ENCODE measurements around the gene WDFY3.
"Not testable (repeated sequence)": the region's sequence is repeated elsewhere in the genome, so short reads cannot be mapped to it uniquely, and the experiment has no call there.

WDFY3 gene

DNA sequence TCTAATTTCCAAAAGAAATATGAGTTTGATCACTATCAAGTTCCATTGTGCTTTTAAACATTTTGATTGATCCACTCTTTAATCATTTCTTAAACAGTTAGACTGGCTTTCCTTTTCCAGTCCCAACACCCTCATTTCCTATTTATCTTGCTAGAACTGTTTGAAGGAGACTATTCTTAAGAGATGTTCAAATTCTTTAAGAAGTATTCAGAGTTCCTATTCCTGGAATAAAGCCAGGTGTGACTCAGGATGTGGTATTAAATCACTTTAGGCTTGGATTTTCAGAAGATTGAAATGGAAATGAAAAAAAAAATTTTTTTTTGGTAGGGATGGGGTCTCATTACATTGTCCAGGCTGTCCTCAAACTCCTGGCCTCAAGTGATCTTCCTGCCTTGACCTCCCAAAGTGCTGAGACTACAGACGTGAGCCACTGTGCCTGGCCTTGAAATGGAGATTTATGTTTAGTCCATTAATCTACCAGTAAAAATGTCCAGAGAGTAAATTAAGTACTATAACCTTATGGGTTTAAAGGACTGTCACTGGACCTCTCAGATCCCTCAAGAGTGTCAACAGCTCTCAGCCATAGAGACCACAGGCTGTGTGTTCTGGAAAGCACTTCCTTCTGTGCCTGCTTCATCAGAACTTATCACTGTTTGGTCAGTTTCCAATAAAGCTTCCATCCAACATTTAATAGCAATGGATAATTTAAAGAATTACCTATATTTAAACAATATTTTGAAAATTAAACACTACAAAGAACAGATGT is 292.8 kb downstream of the WDFY3 start:
- no peaks in the 10 kb centered on the region for H3K9me3 ChIP-seq (ENCODE audit: control insufficient read depth, low read length)
- no peak for DNase-seq
- no peak overlapping the region for H3K27ac ChIP-seq (ENCODE audit: insufficient read depth, low read length, poor library complexity, severe bottlenecking)
- no peaks in the 10 kb centered on the region for H3K36me3 ChIP-seq (ENCODE audit: control insufficient read depth, insufficient read depth, low read length)
- H3K27me3 ChIP-seq (replicated peaks; ENCODE audit: control insufficient read depth, insufficient read depth, low read length, poor library complexity, severe bottlenecking), result no peaks in the 10 kb centered on the region
- no peaks in the 10 kb centered on the region for H3K4me1 ChIP-seq (ENCODE audit: control insufficient read depth, insufficient read depth, low read length, poor library complexity, severe bottlenecking)
- H3K4me3 ChIP-seq (ENCODE audit: insufficient read depth, low read depth, low read length, poor library complexity, severe bottlenecking), result no peak overlapping the region

DNA sequence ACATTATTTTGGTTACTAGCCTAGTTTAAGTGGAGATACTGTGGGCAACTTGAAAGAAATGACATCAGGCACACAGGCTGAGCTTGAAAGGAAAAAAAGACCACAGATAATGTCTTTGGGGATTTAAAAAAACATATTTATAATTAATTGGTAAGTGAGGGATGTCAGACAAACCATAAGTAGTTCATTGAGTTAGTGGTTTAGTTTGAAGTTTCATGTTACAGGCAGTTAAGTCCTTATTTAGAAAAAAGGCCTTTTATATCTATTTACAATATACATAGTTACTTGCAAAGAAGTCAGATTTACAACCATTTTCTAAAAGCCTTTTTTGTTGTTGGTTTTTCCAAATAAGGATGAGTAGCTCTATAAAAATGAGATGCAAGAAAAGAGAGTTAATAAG is 294.3 kb downstream of the WDFY3 start:
- no peaks in the 10 kb centered on the region for H3K27me3 ChIP-seq (replicated peaks; ENCODE audit: control insufficient read depth, insufficient read depth, low read length, poor library complexity, severe bottlenecking)
- no peaks in the 10 kb centered on the region for H3K4me1 ChIP-seq (ENCODE audit: control insufficient read depth, insufficient read depth, low read length, poor library complexity, severe bottlenecking)
- no peak for DNase-seq
- no peaks in the 10 kb centered on the region for H3K36me3 ChIP-seq (ENCODE audit: control insufficient read depth, insufficient read depth, low read length)
- H3K4me3 ChIP-seq (ENCODE audit: insufficient read depth, low read depth, low read length, poor library complexity, severe bottlenecking), result no peak overlapping the region
- H3K27ac ChIP-seq (ENCODE audit: insufficient read depth, low read length, poor library complexity, severe bottlenecking), result no peak overlapping the region
- no peaks in the 10 kb centered on the region for H3K9me3 ChIP-seq (ENCODE audit: control insufficient read depth, low read length)

DNA sequence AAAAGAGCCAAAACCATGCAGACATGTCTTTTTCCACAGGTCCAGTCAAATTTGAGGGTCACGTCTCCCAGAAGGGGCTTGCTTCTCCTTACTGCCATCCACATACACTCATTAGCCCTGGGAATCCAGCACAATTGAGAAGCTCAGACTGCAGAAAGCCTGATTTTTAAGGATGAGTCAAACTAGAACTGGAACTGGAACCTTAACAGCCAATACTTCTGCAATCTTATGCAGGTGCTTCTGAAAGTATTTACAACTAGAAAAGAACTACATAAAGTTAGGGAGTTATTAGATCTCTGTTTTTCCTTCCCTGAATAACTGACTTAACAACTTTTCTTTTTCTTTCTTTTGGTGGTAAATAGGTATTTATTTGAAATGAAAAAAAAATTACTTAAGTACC is 297.3 kb downstream of the WDFY3 start:
- Histone ChIP-seq H3K27ac (ENCODE audit: insufficient read depth, low read length, poor library complexity, severe bottlenecking) (no peak overlapping the region), H3K4me1 (ENCODE audit: control insufficient read depth, insufficient read depth, low read length, poor library complexity, severe bottlenecking) (no peaks in the 10 kb centered on the region), H3K9me3 (ENCODE audit: control insufficient read depth, low read length) (no peaks in the 10 kb centered on the region), H3K36me3 (ENCODE audit: control insufficient read depth, insufficient read depth, low read length) (no peaks in the 10 kb centered on the region), H3K27me3 (replicated peaks; ENCODE audit: control insufficient read depth, insufficient read depth, low read length, poor library complexity, severe bottlenecking) (no peaks in the 10 kb centered on the region), H3K4me3 (ENCODE audit: insufficient read depth, low read depth, low read length, poor library complexity, severe bottlenecking) (no peak overlapping the region)
- no peak for DNase-seq

DNA sequence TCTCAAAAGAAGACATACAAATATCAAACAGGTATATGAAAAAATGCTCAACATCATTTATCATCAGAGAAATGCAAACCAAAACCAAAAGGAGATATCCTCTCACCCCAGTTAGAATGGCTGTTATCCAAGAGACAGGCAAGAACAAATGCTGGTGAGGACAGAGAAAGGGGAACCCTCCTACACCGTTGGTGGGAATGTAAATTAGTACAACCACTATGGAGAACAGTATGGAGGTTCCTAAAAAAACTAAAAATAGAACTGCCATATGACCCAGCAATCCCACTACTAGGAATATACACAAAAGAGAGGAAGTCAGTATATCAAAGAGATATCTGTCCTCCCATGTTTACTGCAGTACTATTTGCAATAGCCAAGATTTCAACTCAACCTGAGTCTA is 300.1 kb downstream of the WDFY3 start:
- H3K4me3 ChIP-seq (ENCODE audit: insufficient read depth, low read depth, low read length, poor library complexity, severe bottlenecking), result no peak overlapping the region
- no peak for DNase-seq
- no peaks in the 10 kb centered on the region for H3K4me1 ChIP-seq (ENCODE audit: control insufficient read depth, insufficient read depth, low read length, poor library complexity, severe bottlenecking)
- no peak overlapping the region for H3K27ac ChIP-seq (ENCODE audit: insufficient read depth, low read length, poor library complexity, severe bottlenecking)
- no peaks in the 10 kb centered on the region for H3K9me3 ChIP-seq (ENCODE audit: control insufficient read depth, low read length)
- H3K36me3 ChIP-seq (ENCODE audit: control insufficient read depth, insufficient read depth, low read length), result no peaks in the 10 kb centered on the region
- H3K27me3 ChIP-seq (replicated peaks; ENCODE audit: control insufficient read depth, insufficient read depth, low read length, poor library complexity, severe bottlenecking), result no peaks in the 10 kb centered on the region

DNA sequence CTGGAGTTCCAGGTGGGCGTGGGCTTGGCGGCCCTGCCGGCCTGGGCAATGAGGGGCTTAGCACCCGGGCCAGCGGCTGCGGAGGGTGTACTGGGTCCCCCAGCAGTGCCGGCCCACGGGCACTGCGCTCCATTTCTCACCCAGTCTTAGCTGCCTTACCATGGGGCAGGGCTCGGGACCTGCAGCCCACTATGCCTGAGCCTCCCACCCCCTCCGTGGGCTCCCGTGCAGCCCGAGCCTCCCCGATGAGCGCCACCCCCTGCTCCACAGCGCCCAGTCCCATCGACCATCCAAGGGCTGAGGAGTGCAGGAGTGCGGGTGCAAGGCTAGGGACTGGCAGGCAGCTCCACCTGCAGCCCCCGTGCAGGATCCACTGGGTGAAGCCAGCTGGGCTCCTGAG is 301.7 kb downstream of the WDFY3 start:
- H3K4me1 ChIP-seq (ENCODE audit: control insufficient read depth, insufficient read depth, low read length, poor library complexity, severe bottlenecking); H3K36me3 ChIP-seq (ENCODE audit: control insufficient read depth, insufficient read depth, low read length); H3K9me3 ChIP-seq (ENCODE audit: control insufficient read depth, low read length); H3K4me3 ChIP-seq (ENCODE audit: insufficient read depth, low read depth, low read length, poor library complexity, severe bottlenecking); H3K27ac ChIP-seq (ENCODE audit: insufficient read depth, low read length, poor library complexity, severe bottlenecking); DNase-seq; H3K27me3 ChIP-seq (replicated peaks; ENCODE audit: control insufficient read depth, insufficient read depth, low read length, poor library complexity, severe bottlenecking): not testable (repeated sequence)

DNA sequence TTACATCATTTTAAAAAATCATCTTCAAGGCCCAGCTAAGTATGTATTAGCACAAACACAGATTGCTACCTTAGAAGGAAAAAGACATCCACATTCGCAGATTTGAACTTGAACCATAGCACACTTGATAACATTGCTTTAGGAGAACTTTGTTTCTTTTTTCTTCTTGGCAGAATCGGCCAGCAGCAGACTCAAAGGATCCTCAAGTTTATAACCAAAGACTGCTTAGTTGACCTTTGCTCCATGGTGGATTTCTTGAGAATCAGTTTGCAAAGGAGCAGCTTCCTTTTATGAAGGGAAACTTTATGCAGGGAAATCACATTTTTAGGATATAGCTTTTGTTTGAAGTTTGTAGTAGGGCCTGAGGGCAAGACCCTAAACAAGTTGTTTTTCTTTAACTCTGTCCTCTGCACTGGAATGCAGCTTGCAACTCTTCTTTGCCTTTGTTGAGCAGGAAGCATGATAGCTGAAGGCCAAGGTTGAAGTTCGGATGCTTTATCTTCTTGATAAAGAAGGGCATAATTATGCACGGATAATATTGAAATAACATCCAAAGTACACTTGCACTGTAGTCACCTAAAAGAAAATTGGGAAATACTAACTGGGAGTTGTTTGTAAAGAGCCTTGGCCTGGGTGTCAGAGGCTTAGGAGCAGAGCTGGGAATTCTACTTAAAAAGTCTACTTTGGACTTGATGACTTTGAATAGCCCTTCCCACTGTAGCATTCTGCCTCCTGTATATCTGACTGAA is 305.1 kb downstream of the WDFY3 start:
- Histone ChIP-seq H3K27me3 (replicated peaks; ENCODE audit: control insufficient read depth, insufficient read depth, low read length, poor library complexity, severe bottlenecking) (no peaks in the 10 kb centered on the region), H3K27ac (ENCODE audit: insufficient read depth, low read length, poor library complexity, severe bottlenecking) (no peak overlapping the region), H3K4me3 (ENCODE audit: insufficient read depth, low read depth, low read length, poor library complexity, severe bottlenecking) (no peak overlapping the region), H3K4me1 (ENCODE audit: control insufficient read depth, insufficient read depth, low read length, poor library complexity, severe bottlenecking) (no peaks in the 10 kb centered on the region), H3K36me3 (ENCODE audit: control insufficient read depth, insufficient read depth, low read length) (no peaks in the 10 kb centered on the region), H3K9me3 (ENCODE audit: control insufficient read depth, low read length) (no peaks in the 10 kb centered on the region)
- DNase-seq, result no peak

DNA sequence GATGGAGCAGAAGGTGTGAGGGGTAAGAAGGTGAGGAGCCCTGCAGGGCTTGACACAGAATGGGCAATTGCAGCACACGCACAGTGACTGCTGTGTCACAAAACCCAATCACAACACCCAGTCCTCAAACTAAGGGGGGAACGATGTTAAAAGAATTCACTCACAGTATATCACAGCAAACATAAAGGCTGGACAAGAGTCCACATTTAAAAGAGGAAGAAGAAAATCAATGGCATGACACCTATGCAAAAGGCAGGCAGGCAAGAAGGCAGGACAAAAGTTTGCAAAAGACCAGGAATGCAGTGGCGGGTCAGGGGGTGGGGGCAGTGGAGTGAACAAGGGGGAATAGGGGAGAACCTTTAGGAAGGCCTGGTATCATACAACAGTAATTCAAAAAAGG is 305.9 kb downstream of the WDFY3 start:
- no peak for DNase-seq
- Histone ChIP-seq H3K27ac (ENCODE audit: insufficient read depth, low read length, poor library complexity, severe bottlenecking) (no peak overlapping the region), H3K27me3 (replicated peaks; ENCODE audit: control insufficient read depth, insufficient read depth, low read length, poor library complexity, severe bottlenecking) (no peaks in the 10 kb centered on the region), H3K4me1 (ENCODE audit: control insufficient read depth, insufficient read depth, low read length, poor library complexity, severe bottlenecking) (no peaks in the 10 kb centered on the region), H3K4me3 (ENCODE audit: insufficient read depth, low read depth, low read length, poor library complexity, severe bottlenecking) (no peak overlapping the region), H3K9me3 (ENCODE audit: control insufficient read depth, low read length) (no peaks in the 10 kb centered on the region), H3K36me3 (ENCODE audit: control insufficient read depth, insufficient read depth, low read length) (no peaks in the 10 kb centered on the region)

DNA sequence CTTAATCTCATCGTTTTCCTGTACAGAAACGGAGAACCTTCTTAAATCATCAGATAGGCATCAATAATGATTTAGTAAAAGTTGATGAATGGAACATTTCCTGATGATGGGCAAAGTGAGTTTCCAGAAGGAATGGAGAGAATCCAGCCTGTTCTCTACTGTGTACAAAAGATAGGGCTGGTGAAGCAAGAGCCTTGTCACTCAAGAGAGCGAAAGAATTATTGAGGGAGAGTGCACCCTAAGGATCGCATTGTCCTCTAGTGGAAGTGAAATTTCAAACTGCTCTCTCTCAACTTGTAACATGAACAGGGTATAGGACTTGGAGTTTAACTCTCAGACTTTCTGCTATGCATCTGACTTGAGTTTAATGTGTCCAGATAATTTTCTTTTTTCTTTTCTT is 314.0 kb downstream of the WDFY3 start:
- Histone ChIP-seq H3K9me3 (ENCODE audit: control insufficient read depth, low read length) (no peaks in the 10 kb centered on the region), H3K27me3 (replicated peaks; ENCODE audit: control insufficient read depth, insufficient read depth, low read length, poor library complexity, severe bottlenecking) (no peaks in the 10 kb centered on the region), H3K4me3 (ENCODE audit: insufficient read depth, low read depth, low read length, poor library complexity, severe bottlenecking) (no peak overlapping the region), H3K4me1 (ENCODE audit: control insufficient read depth, insufficient read depth, low read length, poor library complexity, severe bottlenecking) (no peaks in the 10 kb centered on the region), H3K36me3 (ENCODE audit: control insufficient read depth, insufficient read depth, low read length) (no peaks in the 10 kb centered on the region), H3K27ac (ENCODE audit: insufficient read depth, low read length, poor library complexity, severe bottlenecking) (no peak overlapping the region)
- DNase-seq, result no peak

DNA sequence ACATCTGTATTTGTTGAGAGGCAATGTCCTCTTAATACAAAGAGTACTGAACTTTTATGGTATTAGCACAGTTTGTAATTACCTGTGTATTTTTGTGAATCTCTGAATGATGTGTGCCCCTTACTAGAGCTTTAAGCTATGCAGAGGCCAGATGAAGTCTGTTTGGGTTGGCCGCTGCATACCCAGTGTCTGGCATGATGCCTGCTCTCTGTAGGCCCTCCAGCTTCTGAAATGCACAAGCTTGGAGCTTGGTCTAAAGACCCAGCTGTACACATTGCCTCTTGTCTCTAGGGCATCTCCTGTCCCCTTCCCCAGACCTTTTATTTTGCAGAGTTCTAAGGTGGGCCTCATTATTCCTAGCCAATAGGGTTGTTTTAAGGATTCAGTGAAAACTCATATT is 315.0 kb downstream of the WDFY3 start:
- no peaks in the 10 kb centered on the region for H3K9me3 ChIP-seq (ENCODE audit: control insufficient read depth, low read length)
- H3K4me1 ChIP-seq (ENCODE audit: control insufficient read depth, insufficient read depth, low read length, poor library complexity, severe bottlenecking), result no peaks in the 10 kb centered on the region
- no peaks in the 10 kb centered on the region for H3K36me3 ChIP-seq (ENCODE audit: control insufficient read depth, insufficient read depth, low read length)
- no peak overlapping the region for H3K27ac ChIP-seq (ENCODE audit: insufficient read depth, low read length, poor library complexity, severe bottlenecking)
- no peak for DNase-seq
- no peak overlapping the region for H3K4me3 ChIP-seq (ENCODE audit: insufficient read depth, low read depth, low read length, poor library complexity, severe bottlenecking)
- H3K27me3 ChIP-seq (replicated peaks; ENCODE audit: control insufficient read depth, insufficient read depth, low read length, poor library complexity, severe bottlenecking), result no peaks in the 10 kb centered on the region

DNA sequence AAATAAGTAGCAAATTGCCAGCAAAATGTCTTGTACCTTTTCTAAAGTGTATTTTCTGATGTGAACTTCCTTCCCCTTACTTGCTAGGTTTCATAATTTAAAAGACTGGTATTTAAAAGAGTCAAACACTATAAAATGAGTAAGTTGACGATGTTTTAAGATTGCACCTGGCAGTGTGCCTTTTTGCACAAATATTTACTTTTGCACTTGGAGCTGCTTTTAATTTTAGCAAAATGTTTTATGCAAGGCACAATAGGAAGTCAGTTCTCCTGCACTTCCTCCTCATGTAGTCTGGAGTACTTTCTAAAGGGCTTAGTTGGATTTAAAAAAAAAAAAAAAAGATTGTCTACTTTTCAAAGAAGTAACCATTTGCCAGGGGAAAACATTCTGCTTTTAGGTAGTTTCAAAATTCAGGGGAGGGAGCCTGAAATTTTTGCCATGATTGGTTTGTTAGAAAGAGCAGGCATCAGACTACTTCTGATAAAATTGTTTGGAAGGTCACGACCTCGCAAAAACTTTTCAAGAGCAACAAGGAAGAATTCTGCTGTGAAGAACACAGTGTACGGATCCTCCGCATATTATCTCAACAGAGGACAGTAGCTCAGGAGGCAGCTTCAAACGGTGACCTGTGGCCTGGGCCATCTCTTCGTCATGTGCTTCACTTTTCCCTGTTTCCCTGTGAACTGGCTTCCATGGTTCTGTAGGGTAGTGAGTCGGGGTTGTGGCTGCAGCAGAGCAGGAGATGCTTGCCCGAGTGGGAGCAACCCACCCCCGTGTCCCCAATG is 317.4 kb downstream of the WDFY3 start:
- Histone ChIP-seq H3K36me3 (ENCODE audit: control insufficient read depth, insufficient read depth, low read length) (no peaks in the 10 kb centered on the region), H3K4me1 (ENCODE audit: control insufficient read depth, insufficient read depth, low read length, poor library complexity, severe bottlenecking) (no peaks in the 10 kb centered on the region), H3K4me3 (ENCODE audit: insufficient read depth, low read depth, low read length, poor library complexity, severe bottlenecking) (no peak overlapping the region), H3K27ac (ENCODE audit: insufficient read depth, low read length, poor library complexity, severe bottlenecking) (no peak overlapping the region), H3K9me3 (ENCODE audit: control insufficient read depth, low read length) (no peaks in the 10 kb centered on the region), H3K27me3 (replicated peaks; ENCODE audit: control insufficient read depth, insufficient read depth, low read length, poor library complexity, severe bottlenecking) (no peaks in the 10 kb centered on the region)
- no peak for DNase-seq
